ENCODE data around the gene PIK3C2G. TPM values are rescaled to one million over a fixed set of nuclear protein-coding genes. Genes with fewer than 3 reads are reported as not detected.

PIK3C2G gene
- total RNA-seq, 1 experiment from 2014 or later, result not detected

DNA sequence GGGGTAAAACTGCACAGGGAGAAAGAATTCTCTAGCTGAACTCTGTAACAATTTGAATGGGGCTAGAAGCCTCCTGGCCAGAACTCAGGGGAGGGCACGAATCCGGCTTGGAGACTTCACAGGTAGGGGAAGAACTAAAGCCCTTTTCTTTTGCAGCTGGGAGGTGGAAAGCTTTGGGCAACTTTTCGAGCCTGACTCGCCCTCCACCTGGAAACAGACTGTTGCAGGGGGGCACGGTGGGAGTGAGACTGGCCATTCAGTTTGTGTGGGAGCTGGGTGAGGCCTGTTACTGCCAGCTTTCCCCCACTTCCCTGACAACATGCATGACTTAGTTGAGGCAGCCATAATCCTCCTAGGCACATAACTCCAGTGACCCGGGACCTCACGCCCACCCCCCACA, 340.6 kb downstream of the PIK3C2G start:
- ChIA-PET CTCF (no interaction called here), RAD21 (ENCODE audit: low non-redundant PET in 1 of 2, low total read pairs in 2 of 2, uncharacterized antibody in 2 of 2, unreplicated experiment in 2 of 2) (no interaction called here), POLR2A (no interaction called here)
- H3K4me3 ChIP-seq (replicated peaks in 1 of 2; ENCODE audit: low read depth in 1 of 2, low read length in 2 of 2), result no peak overlapping the region
- no peak overlapping the region for H2AFZ ChIP-seq (ENCODE audit: low read depth, low read length, poor library complexity, severe bottlenecking)
- no peaks in the 10 kb centered on the region for H3K36me3 ChIP-seq (ENCODE audit: control insufficient read depth in 1 of 2, insufficient read depth in 2 of 2, low read length in 2 of 2)
- H3K4me2 ChIP-seq (ENCODE audit: low read length), result no peak overlapping the region
- H3K27me3 ChIP-seq (ENCODE audit: insufficient read depth, low read length), result no peaks in the 10 kb centered on the region
- no peaks in the 10 kb centered on the region for H3K79me2 ChIP-seq (ENCODE audit: insufficient read depth, low read length)
- DNase-seq (ENCODE audit: low read depth, low spot score) (no peak), ATAC-seq (no peak)
- BruUV-seq (replicated peaks), result no TSS peak
- no peak overlapping the region for H3K27ac ChIP-seq (ENCODE audit: low read depth, low read length)
- H3K9me2 ChIP-seq (ENCODE audit: insufficient read depth), result no peaks in the 10 kb centered on the region
- no peaks in the 10 kb centered on the region for H3K4me1 ChIP-seq (ENCODE audit: control insufficient read depth in 1 of 2, insufficient read depth in 2 of 2, low read length in 2 of 2)
- no peaks in the 10 kb centered on the region for H4K20me1 ChIP-seq (ENCODE audit: insufficient read depth)
- TF ChIP-seq EGR1 (IDR thresholded peaks at IDR 0.05; ENCODE audit: low read depth), result no peak
- TF ChIP-seq ATF3 (IDR thresholded peaks at IDR 0.05), result no peak
- no peak for TF ChIP-seq EZH2 (IDR thresholded peaks at IDR 0.05)
- TF ChIP-seq ZNF274 (IDR thresholded peaks at IDR 0.05; ENCODE audit: low read depth, low read length), result no peak
- TF ChIP-seq CTCF (IDR thresholded peaks at IDR 0.05 in 2 of 3, conservative IDR thresholded peaks at IDR 0.05 in 1 of 3; ENCODE audit: borderline replicate concordance in 1 of 3, insufficient read depth in 1 of 3, low read depth in 2 of 3, low read length in 2 of 3), result no peak
- TF ChIP-seq SP1 (IDR thresholded peaks at IDR 0.05; ENCODE audit: low read depth), result no peak
- no peak for TF ChIP-seq CEBPB (IDR thresholded peaks at IDR 0.05; ENCODE audit: low read depth)
- TF ChIP-seq, protein P1, sequence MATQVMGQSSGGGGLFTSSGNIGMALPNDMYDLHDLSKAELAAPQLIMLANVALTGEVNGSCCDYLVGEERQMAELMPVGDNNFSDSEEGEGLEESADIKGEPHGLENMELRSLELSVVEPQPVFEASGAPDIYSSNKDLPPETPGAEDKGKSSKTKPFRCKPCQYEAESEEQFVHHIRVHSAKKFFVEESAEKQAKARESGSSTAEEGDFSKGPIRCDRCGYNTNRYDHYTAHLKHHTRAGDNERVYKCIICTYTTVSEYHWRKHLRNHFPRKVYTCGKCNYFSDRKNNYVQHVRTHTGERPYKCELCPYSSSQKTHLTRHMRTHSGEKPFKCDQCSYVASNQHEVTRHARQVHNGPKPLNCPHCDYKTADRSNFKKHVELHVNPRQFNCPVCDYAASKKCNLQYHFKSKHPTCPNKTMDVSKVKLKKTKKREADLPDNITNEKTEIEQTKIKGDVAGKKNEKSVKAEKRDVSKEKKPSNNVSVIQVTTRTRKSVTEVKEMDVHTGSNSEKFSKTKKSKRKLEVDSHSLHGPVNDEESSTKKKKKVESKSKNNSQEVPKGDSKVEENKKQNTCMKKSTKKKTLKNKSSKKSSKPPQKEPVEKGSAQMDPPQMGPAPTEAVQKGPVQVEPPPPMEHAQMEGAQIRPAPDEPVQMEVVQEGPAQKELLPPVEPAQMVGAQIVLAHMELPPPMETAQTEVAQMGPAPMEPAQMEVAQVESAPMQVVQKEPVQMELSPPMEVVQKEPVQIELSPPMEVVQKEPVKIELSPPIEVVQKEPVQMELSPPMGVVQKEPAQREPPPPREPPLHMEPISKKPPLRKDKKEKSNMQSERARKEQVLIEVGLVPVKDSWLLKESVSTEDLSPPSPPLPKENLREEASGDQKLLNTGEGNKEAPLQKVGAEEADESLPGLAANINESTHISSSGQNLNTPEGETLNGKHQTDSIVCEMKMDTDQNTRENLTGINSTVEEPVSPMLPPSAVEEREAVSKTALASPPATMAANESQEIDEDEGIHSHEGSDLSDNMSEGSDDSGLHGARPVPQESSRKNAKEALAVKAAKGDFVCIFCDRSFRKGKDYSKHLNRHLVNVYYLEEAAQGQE (IDR thresholded peaks at IDR 0.05; ENCODE audit: low read depth), result no peak
- no peak for TF ChIP-seq SRF (IDR thresholded peaks at IDR 0.05; ENCODE audit: low read depth)
- intact Hi-C loops (cut with micrococcal nuclease), result no loop called here
- no peaks in the 10 kb centered on the region for H3K9me3 ChIP-seq (ENCODE audit: control insufficient read depth in 1 of 2, insufficient read depth in 1 of 2, low read depth in 1 of 2, low read length in 2 of 2)
- no peak overlapping the region for H3K9ac ChIP-seq (ENCODE audit: low read length)

All from HCT116 (cell line).